ENCODE measurements around the gene RNF40. TPM values are rescaled to one million over a fixed set of nuclear protein-coding genes. Genes with fewer than 3 reads are reported as not detected.
A peak's percentile ranks its signal among the peaks of the same experiment; 100 is the strongest.

Gene RNF40
- total RNA-seq, 1 experiment from 2014 or later: 64.1 TPM

DNA sequence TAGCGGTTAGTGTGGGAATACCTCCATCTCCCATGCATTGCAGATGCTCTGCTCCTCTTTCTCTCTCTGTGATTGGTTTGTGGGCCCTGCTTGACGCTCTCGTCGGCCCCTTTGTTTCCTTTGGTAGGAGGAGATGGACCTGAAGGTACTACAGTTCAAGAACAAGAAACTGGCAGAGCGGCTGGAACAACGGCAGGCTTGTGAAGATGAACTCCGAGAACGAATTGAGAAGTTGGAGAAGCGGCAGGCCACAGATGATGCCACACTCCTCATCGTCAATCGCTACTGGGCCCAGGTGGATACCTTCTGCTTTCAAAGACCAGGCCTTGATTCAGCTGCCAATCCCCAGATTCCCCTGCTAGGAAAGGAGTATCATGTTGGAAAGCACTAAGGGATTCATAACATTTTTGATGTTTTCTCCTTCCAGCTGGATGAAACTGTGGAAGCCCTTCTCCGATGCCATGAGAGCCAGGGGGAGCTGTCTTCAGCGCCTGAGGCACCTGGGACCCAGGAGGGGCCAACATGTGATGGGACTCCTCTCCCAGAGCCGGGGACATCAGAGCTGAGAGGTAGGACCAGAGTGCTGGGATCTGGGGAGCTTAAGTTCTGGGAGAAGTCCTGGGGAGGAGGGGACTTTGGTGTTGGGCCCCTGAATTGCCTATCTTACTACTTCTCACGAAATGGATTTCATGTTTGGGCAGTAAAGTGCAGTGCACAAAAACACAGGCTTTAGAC is 1.0 kb downstream of the RNF40 start:
- DNase-seq (no peak), ATAC-seq (no peak)
- ChIA-PET POLR2A (ENCODE audit: unreplicated experiment) (no interaction called here), CTCF (interaction anchor here (0.5 kb wide), 1 partner anchor 169 kb away, joined by 6 read pairs; no protein-coding TSS in a partner anchor)
- peaks cover 4% of the 10 kb centered on the region; the same call in 1 of the 2 replicates for H4K20me1 ChIP-seq (ENCODE audit: low read length)
- peak overlapping the region; percentile 82 for H3K4me3 ChIP-seq (ENCODE audit: low read length)
- BruUV-seq (replicated peaks): no TSS peak
- no peak overlapping the region for H2AFZ ChIP-seq (ENCODE audit: low read length)
- intact Hi-C loops (cut with micrococcal nuclease): loop anchor here (2.0 to 5.0 kb wide), 2 partner anchors 22 to 106 kb away; partner anchors contain the start of gene FBRS
- H3K27me3 ChIP-seq (ENCODE audit: low read length): no peaks in the 10 kb centered on the region
- H3K9ac ChIP-seq (ENCODE audit: low read length): peak overlapping the region; percentile 84
- peak overlapping the region; percentile 89 for H3K4me2 ChIP-seq (ENCODE audit: low read length)
- no peak overlapping the region for H3K27ac ChIP-seq (ENCODE audit: low read length)
- H3K4me1 ChIP-seq (ENCODE audit: insufficient read depth, low read length): peaks cover 20% of the 10 kb centered on the region
- H3K9me2 ChIP-seq (replicated peaks; ENCODE audit: low read length): no peaks in the 10 kb centered on the region
- no peaks in the 10 kb centered on the region for H3F3A ChIP-seq (ENCODE audit: low read length, unreplicated experiment)
- peaks cover 21% of the 10 kb centered on the region; the same call in 1 of the 2 replicates for H3K36me3 ChIP-seq (ENCODE audit: low read depth, low read length)
- TF ChIP-seq EZH2 (IDR thresholded peaks at IDR 0.05; ENCODE audit: low read length, unreplicated experiment): no peak
- TF ChIP-seq EZH2phosphoT487 (IDR thresholded peaks at IDR 0.05; ENCODE audit: borderline replicate concordance, low read length): no peak
- TF ChIP-seq, protein P1, sequence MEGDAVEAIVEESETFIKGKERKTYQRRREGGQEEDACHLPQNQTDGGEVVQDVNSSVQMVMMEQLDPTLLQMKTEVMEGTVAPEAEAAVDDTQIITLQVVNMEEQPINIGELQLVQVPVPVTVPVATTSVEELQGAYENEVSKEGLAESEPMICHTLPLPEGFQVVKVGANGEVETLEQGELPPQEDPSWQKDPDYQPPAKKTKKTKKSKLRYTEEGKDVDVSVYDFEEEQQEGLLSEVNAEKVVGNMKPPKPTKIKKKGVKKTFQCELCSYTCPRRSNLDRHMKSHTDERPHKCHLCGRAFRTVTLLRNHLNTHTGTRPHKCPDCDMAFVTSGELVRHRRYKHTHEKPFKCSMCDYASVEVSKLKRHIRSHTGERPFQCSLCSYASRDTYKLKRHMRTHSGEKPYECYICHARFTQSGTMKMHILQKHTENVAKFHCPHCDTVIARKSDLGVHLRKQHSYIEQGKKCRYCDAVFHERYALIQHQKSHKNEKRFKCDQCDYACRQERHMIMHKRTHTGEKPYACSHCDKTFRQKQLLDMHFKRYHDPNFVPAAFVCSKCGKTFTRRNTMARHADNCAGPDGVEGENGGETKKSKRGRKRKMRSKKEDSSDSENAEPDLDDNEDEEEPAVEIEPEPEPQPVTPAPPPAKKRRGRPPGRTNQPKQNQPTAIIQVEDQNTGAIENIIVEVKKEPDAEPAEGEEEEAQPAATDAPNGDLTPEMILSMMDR (conservative IDR thresholded peaks at IDR 0.05; ENCODE audit: low read depth, low read length): no peak
- no peaks in the 10 kb centered on the region for H3K9me3 ChIP-seq (ENCODE audit: low read length)
- peaks cover 33% of the 10 kb centered on the region for H3K79me2 ChIP-seq (ENCODE audit: low read length)

DNA sequence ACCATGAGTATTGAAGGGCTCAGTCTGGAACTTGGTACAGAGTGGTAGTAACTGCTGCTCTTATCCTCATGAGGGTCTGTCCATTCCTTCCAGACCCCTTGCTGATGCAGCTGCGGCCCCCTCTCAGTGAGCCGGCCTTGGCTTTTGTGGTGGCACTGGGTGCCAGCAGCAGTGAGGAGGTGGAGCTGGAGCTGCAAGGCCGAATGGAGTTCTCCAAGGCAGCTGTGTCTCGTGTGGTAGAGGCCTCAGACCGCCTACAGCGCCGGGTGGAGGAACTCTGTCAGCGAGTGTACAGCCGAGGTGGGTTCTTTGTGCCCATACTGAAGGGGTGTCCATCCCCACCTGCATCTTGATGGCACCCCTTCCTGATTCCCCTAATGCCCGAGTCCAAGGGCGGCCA is 2.0 kb downstream of the RNF40 start:
- H2AFZ ChIP-seq (ENCODE audit: low read length): no peak overlapping the region
- peak overlapping the region; percentile 82; the same call in 1 of the 2 replicates for H3K4me3 ChIP-seq (ENCODE audit: low read length)
- peak overlapping the region; percentile 89 for H3K4me2 ChIP-seq (ENCODE audit: low read length)
- no peak for DNase-seq
- H3K4me1 ChIP-seq (ENCODE audit: insufficient read depth, low read length): peaks cover 20% of the 10 kb centered on the region
- intact Hi-C loops (cut with micrococcal nuclease): loop anchor here (5.0 kb wide), 1 partner anchor 107 kb away; the partner anchor contains the start of gene FBRS
- no peaks in the 10 kb centered on the region for H3K9me3 ChIP-seq (ENCODE audit: low read length)
- H3K36me3 ChIP-seq (ENCODE audit: low read depth, low read length): peaks cover 21% of the 10 kb centered on the region; the same call in 1 of the 2 replicates
- H3K79me2 ChIP-seq (ENCODE audit: low read length): peaks cover 33% of the 10 kb centered on the region
- no peak overlapping the region for H3K27ac ChIP-seq (ENCODE audit: low read length)
- ATAC-seq: no peak
- H3K9me2 ChIP-seq (replicated peaks; ENCODE audit: low read length): no peaks in the 10 kb centered on the region
- H4K20me1 ChIP-seq (ENCODE audit: low read length): peaks cover 4% of the 10 kb centered on the region; the same call in 1 of the 2 replicates
- no TSS peak for BruUV-seq (replicated peaks)
- TF ChIP-seq EZH2 (IDR thresholded peaks at IDR 0.05; ENCODE audit: low read length, unreplicated experiment): no peak
- TF ChIP-seq, protein P1 (conservative IDR thresholded peaks at IDR 0.05; ENCODE audit: low read depth, low read length): no peak
- no peak for TF ChIP-seq EZH2phosphoT487 (IDR thresholded peaks at IDR 0.05; ENCODE audit: borderline replicate concordance, low read length)
- H3F3A ChIP-seq (ENCODE audit: low read length, unreplicated experiment): no peaks in the 10 kb centered on the region
- H3K9ac ChIP-seq (ENCODE audit: low read length): no peak overlapping the region
- ChIA-PET POLR2A (ENCODE audit: unreplicated experiment) (no interaction called here), CTCF (no interaction called here)
- H3K27me3 ChIP-seq (ENCODE audit: low read length): no peaks in the 10 kb centered on the region
